CD8-positive, alpha-beta memory T cell (primary cell): ENCODE measurements around the gene FAM210B. TPM values are rescaled to one million over a fixed set of nuclear protein-coding genes. Genes with fewer than 3 reads are reported as not detected.

Source experiments
- CTCF ChIA-PET: fragments of 350-600 bp; sonication (Branson Sonifier 250); formaldehyde crosslinking; loops from one replicate; lab custom pipeline; 2021; ENCODE audit warnings: antibody characterized with exemption; lab: Charles Lee
- POLR2A ChIA-PET: fragments of 350-600 bp; sonication (Branson Sonifier 250); formaldehyde crosslinking; loops from one replicate; lab custom pipeline; 2021; ENCODE audit warnings: antibody characterized with exemption; lab: Charles Lee
- DNase-seq, 5 donors: peaks; one replicate each; pipeline versions ENCODE4 v3.0.0 to v3.0.0-alpha.2; 2020 to 2022; ENCODE audit warnings: mixed read lengths in 1 of 5
- H3K27ac ChIP-seq: one replicate; pipeline ENCODE4 v1.7.0; 2013; ENCODE audit warnings: low read depth, mild to moderate bottlenecking, low read length, moderate library complexity
- H3K27me3 ChIP-seq: 2 replicates; pipeline ENCODE4 v1.7.0; 2013; ENCODE audit warnings: low read length, mild to moderate bottlenecking; ENCODE audit not compliant: insufficient read depth, poor library complexity, severe bottlenecking
- H3K36me3 ChIP-seq: 2 replicates; pipeline ENCODE4 v1.7.0; 2013; ENCODE audit warnings: mild to moderate bottlenecking, low read length, moderate library complexity; ENCODE audit not compliant: insufficient read depth
- H3K4me1 ChIP-seq: 2 replicates; pipeline ENCODE4 v1.7.0; 2013; ENCODE audit warnings: mild to moderate bottlenecking, low read length, moderate library complexity; ENCODE audit not compliant: insufficient read depth
- H3K4me3 ChIP-seq: 2 replicates; pipeline ENCODE4 v1.7.0; 2013; ENCODE audit warnings: mild to moderate bottlenecking, low read length
- H3K9me3 ChIP-seq: 2 replicates; pipeline ENCODE4 v1.7.0; 2013; ENCODE audit warnings: mild to moderate bottlenecking, low read length
- H3K27ac Mint-ChIP-seq, 8 donors: one replicate each; pipeline ENCODE4 v1.8.0; 2020 to 2021; ENCODE audit warnings: mixed read lengths in 8 of 8, mild to moderate bottlenecking in 6 of 8, inconsistent platforms in 3 of 8, moderate library complexity in 3 of 8
- H3K27me3 Mint-ChIP-seq, 2 donors: one replicate each; pipeline ENCODE4 v1.8.0; 2020 to 2021; ENCODE audit warnings: mixed read lengths in 2 of 2, mild to moderate bottlenecking in 1 of 2, moderate library complexity in 1 of 2
- H3K36me3 Mint-ChIP-seq, 3 donors: one replicate each; pipeline ENCODE4 v1.8.0; 2020 to 2021; ENCODE audit warnings: mixed read lengths in 3 of 3, inconsistent platforms in 1 of 3, mild to moderate bottlenecking in 1 of 3
- H3K4me1 Mint-ChIP-seq, 3 donors: one replicate each; pipeline ENCODE4 v1.8.0; 2020 to 2021; ENCODE audit warnings: mixed read lengths in 3 of 3, inconsistent platforms in 1 of 3, mild to moderate bottlenecking in 1 of 3
- H3K4me3 Mint-ChIP-seq, 7 donors: one replicate each; pipeline ENCODE4 v1.8.0; 2020 to 2021; ENCODE audit warnings: mixed read lengths in 7 of 7, mild to moderate bottlenecking in 6 of 7, moderate library complexity in 4 of 7, inconsistent platforms in 2 of 7
- H3K9me3 Mint-ChIP-seq, 5 donors: one replicate each; pipeline ENCODE4 v1.8.0; 2020 to 2022; ENCODE audit warnings: mixed read lengths in 5 of 5, mild to moderate bottlenecking in 3 of 5, moderate library complexity in 2 of 5, inconsistent platforms in 1 of 5
- polyA plus RNA-seq: library from polyadenylated mRNA; unstranded; fragments of 300-500 nt; fragmentation: Illumina TruSeq; gene quantifications from one replicate; pipeline ENCODE4 v1.2.3, GENCODE V29; 2021
- total RNA-seq, 2 experiments: library from RNA; stranded (reverse); gene quantifications; one replicate each; pipeline ENCODE4 v1.2.3, GENCODE V29; 2021

FAM210B gene, protein sequence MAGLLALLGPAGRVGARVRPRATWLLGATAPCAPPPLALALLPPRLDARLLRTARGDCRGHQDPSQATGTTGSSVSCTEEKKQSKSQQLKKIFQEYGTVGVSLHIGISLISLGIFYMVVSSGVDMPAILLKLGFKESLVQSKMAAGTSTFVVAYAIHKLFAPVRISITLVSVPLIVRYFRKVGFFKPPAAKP
- total RNA-seq, result 1 to 10 TPM; 6.3 to 6.7 TPM
- 31.8 TPM for polyA plus RNA-seq

DNA sequence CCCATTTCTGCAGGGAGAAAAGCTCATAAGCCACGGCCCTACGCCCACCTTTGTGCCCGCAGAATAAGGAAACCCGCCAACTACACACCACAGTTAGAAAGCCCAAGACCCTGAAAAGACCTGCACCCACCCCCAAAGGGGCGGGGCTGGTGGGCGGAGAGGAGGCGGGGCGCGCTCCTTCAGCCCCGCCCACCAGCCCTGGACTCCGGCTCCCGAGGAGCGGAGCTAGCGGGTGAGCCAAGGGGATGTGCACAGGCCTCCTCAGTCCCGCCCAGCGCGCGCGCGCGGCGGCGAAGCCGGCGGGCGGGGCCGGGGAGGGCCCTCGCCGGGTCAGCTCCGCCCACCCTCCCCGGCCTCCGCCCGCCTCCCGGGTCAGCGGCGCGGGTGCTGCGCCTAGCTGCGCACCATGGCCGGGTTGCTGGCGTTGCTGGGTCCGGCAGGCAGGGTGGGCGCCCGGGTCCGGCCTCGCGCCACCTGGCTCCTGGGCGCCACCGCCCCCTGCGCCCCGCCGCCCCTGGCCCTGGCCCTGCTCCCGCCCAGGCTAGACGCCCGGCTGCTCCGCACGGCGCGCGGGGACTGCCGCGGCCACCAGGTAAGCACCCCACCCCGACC is at the start of gene FAM210B:
Gene FAM210B (plus strand): TSS at position 375 of the 612 bp plus-strand sequence. CDS start 32 bp downstream, at position 407.
- H3K4me1 Mint-ChIP-seq, result peaks cover 18 to 30% (median 23%) of the 10 kb centered on the region in 3 donors
- H3K36me3 Mint-ChIP-seq, result peaks cover 0 to 9% (median 3%) of the 10 kb centered on the region in 3 donors
- Histone ChIP-seq H3K27me3 (no peaks in the 10 kb centered on the region), H3K4me1 (peaks cover 14% of the 10 kb centered on the region), H3K27ac (peak within 1 kb of the TSS; percentile 72), H3K36me3 (no peaks in the 10 kb centered on the region), H3K9me3 (no peaks in the 10 kb centered on the region), H3K4me3 (peak within 1 kb of the TSS; percentile 77)
- no peaks in the 10 kb centered on the region for H3K9me3 Mint-ChIP-seq
- CTCF ChIA-PET, result interaction anchor here (0.9 kb wide), 1 partner anchor 18 kb away, joined by 3 read pairs; no protein-coding TSS in a partner anchor
- DNase-seq, result peak; percentile 75 to 87 (median 79)
- POLR2A ChIA-PET, result interaction anchor here (1.0 to 2.8 kb wide), 3 partner anchors 33 to 36 kb away, joined by 4 to 14 read pairs (median 5); partner anchors contain the start of genes AURKA and CSTF1
- peak within 1 kb of the TSS in 7 of 8 donors; percentile 60 to 90 (median 80) for H3K27ac Mint-ChIP-seq
- peak within 1 kb of the TSS; percentile 86 to 91 (median 88) for H3K4me3 Mint-ChIP-seq
- H3K27me3 Mint-ChIP-seq, result peaks cover 0 to 2% of the 10 kb centered on the region in 2 donors

DNA sequence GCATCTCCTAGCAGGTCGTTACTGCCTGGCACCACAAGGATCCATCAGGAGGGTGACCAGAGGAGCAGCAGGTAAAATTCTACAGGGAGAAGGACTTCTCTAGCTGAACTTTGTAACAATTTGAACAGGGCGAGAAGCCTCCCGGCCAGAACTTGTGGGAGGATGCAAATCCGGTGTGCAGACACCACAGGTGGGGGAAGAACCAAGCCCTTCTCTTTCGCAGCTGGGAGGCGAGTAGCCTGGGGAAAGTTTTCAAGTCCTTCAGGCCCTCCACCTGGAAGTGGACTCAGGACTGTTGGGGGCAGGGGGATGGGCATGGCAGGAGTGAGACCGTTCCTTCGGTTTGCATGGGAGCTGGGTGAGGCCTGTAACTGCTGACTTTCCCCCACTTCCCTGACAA is 42.7 kb upstream of the FAM210B start:
- Histone ChIP-seq H3K4me1 (no peaks in the 10 kb centered on the region), H3K27me3 (no peaks in the 10 kb centered on the region), H3K4me3 (no peak overlapping the region), H3K9me3 (no peaks in the 10 kb centered on the region), H3K27ac (no peak overlapping the region), H3K36me3 (no peaks in the 10 kb centered on the region)
- no peak overlapping the region for H3K27ac Mint-ChIP-seq
- no peaks in the 10 kb centered on the region for H3K4me1 Mint-ChIP-seq
- H3K36me3 Mint-ChIP-seq, result no peaks in the 10 kb centered on the region
- H3K27me3 Mint-ChIP-seq, result peaks cover 17 to 43% of the 10 kb centered on the region in 2 donors
- POLR2A ChIA-PET, result no interaction called here
- peaks cover 0 to 6% (median 2%) of the 10 kb centered on the region in 5 donors for H3K9me3 Mint-ChIP-seq
- DNase-seq, result no peak
- CTCF ChIA-PET, result no interaction called here
- no peak overlapping the region for H3K4me3 Mint-ChIP-seq

DNA sequence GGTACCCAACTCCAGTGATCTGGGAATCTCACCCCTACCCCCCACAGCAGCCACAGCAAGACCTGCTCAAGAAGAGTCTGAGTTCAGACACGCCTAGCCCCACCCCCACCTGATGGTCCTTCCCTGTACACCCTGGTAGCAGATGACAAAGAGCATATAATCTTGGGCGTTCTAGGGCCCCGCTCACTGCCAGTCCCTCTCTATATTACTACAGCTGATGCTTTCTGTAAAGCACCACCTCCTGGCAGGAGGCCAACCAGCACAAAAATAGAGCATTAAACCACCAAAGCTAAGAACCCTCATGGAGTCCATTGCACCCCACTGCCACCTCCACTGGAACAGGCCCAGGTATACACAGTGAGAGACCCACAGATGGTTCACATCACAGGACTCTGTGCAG is 42.3 kb upstream of the FAM210B start:
- no peaks in the 10 kb centered on the region for H3K36me3 ChIP-seq
- ChIA-PET POLR2A (no interaction called here), CTCF (no interaction called here)
- no peak overlapping the region for H3K4me3 ChIP-seq
- peaks cover 17 to 41% of the 10 kb centered on the region in 2 donors for H3K27me3 Mint-ChIP-seq
- no peaks in the 10 kb centered on the region for H3K9me3 ChIP-seq
- no peaks in the 10 kb centered on the region for H3K36me3 Mint-ChIP-seq
- H3K27ac ChIP-seq, result no peak overlapping the region
- no peak overlapping the region for H3K4me3 Mint-ChIP-seq
- no peak overlapping the region for H3K27ac Mint-ChIP-seq
- H3K27me3 ChIP-seq, result no peaks in the 10 kb centered on the region
- no peak for DNase-seq
- peaks cover 0 to 6% (median 2%) of the 10 kb centered on the region in 5 donors for H3K9me3 Mint-ChIP-seq
- H3K4me1 ChIP-seq, result no peaks in the 10 kb centered on the region
- no peaks in the 10 kb centered on the region for H3K4me1 Mint-ChIP-seq

DNA sequence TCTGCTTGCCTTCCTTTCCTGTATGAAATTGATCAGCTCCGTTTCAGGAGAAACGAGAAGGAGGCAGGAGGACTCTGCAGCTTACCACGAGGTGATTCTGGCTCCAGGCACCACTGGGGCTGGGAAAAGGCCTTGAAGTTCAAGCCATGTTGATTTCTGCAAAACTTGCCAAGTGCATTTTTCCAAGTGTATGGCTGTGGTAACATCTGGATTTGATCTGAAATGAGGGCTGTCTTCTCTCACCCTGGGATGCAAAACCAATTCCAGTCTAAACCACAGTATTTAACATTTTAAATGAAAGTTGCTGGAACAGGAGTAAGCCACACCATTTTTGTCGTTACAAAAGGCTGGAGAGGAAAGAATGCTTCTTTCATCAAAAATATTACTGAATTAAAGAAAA is 36.1 kb upstream of the FAM210B start:
- DNase-seq, result no peak
- no peak overlapping the region for H3K4me3 Mint-ChIP-seq
- POLR2A ChIA-PET, result no interaction called here
- Histone ChIP-seq H3K4me3 (no peak overlapping the region), H3K9me3 (no peaks in the 10 kb centered on the region), H3K4me1 (no peaks in the 10 kb centered on the region), H3K27me3 (no peaks in the 10 kb centered on the region), H3K27ac (no peak overlapping the region), H3K36me3 (no peaks in the 10 kb centered on the region)
- H3K9me3 Mint-ChIP-seq, result no peaks in the 10 kb centered on the region
- CTCF ChIA-PET, result no interaction called here
- H3K27ac Mint-ChIP-seq, result no peak overlapping the region
- no peaks in the 10 kb centered on the region for H3K36me3 Mint-ChIP-seq
- peaks cover 8 to 60% of the 10 kb centered on the region in 2 donors for H3K27me3 Mint-ChIP-seq
- H3K4me1 Mint-ChIP-seq, result no peaks in the 10 kb centered on the region

DNA sequence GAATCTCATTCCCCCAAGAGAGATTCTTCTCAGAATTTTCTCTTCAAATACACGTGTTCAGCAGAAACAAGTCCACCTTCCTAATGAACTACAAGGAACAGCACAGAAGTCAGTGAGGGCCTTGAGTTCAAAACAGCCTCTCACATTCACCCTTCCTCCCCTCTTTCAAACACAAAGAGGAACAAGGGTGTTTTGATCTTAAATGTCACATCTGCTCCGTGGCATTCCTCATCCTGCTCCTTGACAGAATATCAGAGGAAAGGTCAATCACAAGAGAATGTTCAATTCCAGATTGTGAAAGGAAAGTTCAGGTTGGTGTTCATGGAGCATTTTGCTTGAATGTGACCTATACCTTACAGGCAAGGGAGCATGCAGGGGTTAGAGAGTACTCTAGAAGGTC is 35.6 kb upstream of the FAM210B start:
- Mint-ChIP-seq H3K4me3 (no peak overlapping the region), H3K27ac (no peak overlapping the region), H3K27me3 (peaks cover 8 to 56% of the 10 kb centered on the region in 2 donors), H3K36me3 (no peaks in the 10 kb centered on the region), H3K4me1 (no peaks in the 10 kb centered on the region), H3K9me3 (no peaks in the 10 kb centered on the region)
- H3K9me3 ChIP-seq, result no peaks in the 10 kb centered on the region
- CTCF ChIA-PET, result no interaction called here
- H3K36me3 ChIP-seq, result no peaks in the 10 kb centered on the region
- no peaks in the 10 kb centered on the region for H3K4me1 ChIP-seq
- no peak for DNase-seq
- POLR2A ChIA-PET, result no interaction called here
- H3K27me3 ChIP-seq, result no peaks in the 10 kb centered on the region
- no peak overlapping the region for H3K27ac ChIP-seq
- no peak overlapping the region for H3K4me3 ChIP-seq

DNA sequence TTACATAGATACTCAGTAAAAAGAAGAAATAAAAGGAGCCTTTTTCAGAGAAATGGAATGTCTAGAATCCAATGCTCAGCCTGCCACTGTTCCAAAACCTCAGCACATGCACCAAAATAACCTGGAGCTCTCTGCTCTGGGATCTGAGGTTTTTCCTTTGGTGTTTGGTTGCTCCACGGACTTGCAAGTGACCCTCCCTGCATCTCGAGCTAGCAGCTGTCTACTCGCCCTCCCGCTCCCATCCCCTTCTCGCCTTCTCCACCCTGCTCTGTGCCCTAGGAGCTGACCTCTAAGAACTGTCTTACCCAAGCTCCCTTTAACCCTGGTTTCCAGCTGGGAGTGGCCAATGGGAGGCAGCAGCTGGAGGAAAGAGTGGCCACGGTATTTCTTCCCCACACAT is 35.1 kb upstream of the FAM210B start:
- no peaks in the 10 kb centered on the region for H3K27me3 ChIP-seq
- H3K4me3 ChIP-seq, result no peak overlapping the region
- POLR2A ChIA-PET, result no interaction called here
- no peak overlapping the region for H3K27ac ChIP-seq
- Mint-ChIP-seq H3K4me3 (no peak overlapping the region), H3K9me3 (no peaks in the 10 kb centered on the region), H3K27ac (no peak overlapping the region), H3K36me3 (no peaks in the 10 kb centered on the region), H3K27me3 (peaks cover 8 to 56% of the 10 kb centered on the region in 2 donors), H3K4me1 (no peaks in the 10 kb centered on the region)
- no peaks in the 10 kb centered on the region for H3K36me3 ChIP-seq
- no peaks in the 10 kb centered on the region for H3K9me3 ChIP-seq
- CTCF ChIA-PET, result no interaction called here
- no peaks in the 10 kb centered on the region for H3K4me1 ChIP-seq
- DNase-seq, result no peak

DNA sequence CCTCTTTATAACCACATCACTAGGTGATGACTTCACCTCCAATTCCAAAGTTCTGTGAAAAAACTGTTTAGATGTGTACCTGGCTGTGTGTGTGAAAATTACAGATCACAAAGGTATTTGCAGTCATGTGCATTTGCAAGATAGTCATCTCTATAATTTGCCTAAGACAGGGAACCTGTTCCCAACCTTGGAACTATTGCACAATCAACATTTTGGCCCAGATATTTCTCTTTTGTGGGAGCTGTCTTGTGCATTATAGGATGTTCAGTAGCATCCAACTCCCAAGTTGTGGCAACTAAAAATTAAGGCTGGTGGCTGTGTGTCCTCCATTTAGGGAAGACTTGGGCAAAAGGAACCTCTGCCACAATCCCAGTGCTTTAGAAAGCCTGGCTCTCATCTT is 34.0 kb upstream of the FAM210B start:
- Mint-ChIP-seq H3K9me3 (no peaks in the 10 kb centered on the region), H3K27me3 (peaks cover 10 to 54% of the 10 kb centered on the region in 2 donors), H3K4me3 (no peak overlapping the region), H3K27ac (peak overlapping the region in 1 of 8 donors; percentile 15), H3K4me1 (no peaks in the 10 kb centered on the region), H3K36me3 (no peaks in the 10 kb centered on the region)
- no peaks in the 10 kb centered on the region for H3K4me1 ChIP-seq
- no peak overlapping the region for H3K4me3 ChIP-seq
- POLR2A ChIA-PET, result no interaction called here
- CTCF ChIA-PET, result no interaction called here
- no peaks in the 10 kb centered on the region for H3K9me3 ChIP-seq
- no peak overlapping the region for H3K27ac ChIP-seq
- no peak for DNase-seq
- no peaks in the 10 kb centered on the region for H3K27me3 ChIP-seq
- H3K36me3 ChIP-seq, result no peaks in the 10 kb centered on the region

DNA sequence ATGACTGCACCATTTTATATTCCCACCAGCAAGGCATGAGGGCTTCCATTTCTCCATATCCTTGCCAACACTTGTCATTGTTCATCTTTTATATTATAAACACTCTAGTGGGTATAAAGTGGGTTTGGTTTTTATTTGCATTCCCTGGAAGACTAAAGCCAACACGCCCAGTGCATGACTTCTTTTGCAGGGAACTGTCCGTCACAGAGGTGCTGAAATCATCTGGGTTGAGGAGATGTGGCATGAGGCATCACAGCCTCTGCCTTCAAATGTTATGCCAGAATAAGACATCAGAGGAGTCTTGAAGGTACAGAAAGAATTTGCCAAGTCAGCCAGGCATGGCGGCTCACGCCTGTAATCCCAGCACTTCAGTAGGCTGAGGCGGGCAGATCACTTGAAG is 29.9 kb upstream of the FAM210B start:
- ChIA-PET CTCF (no interaction called here), POLR2A (no interaction called here)
- no peaks in the 10 kb centered on the region for H3K36me3 ChIP-seq

More for the DNA sequence above, 29.9 kb upstream of the FAM210B start:
- Mint-ChIP-seq H3K4me3 (no peak overlapping the region), H3K36me3 (peaks cover 0 to 1% (median 0%) of the 10 kb centered on the region in 3 donors), H3K4me1 (no peaks in the 10 kb centered on the region), H3K9me3 (peaks cover 0 to 2% (median 0%) of the 10 kb centered on the region in 5 donors), H3K27me3 (peaks cover 10 to 43% of the 10 kb centered on the region in 2 donors), H3K27ac (no peak overlapping the region)
- no peak overlapping the region for H3K27ac ChIP-seq
- H3K27me3 ChIP-seq, result no peaks in the 10 kb centered on the region
- H3K4me1 ChIP-seq, result no peaks in the 10 kb centered on the region
- DNase-seq, result no peak
- no peaks in the 10 kb centered on the region for H3K9me3 ChIP-seq
- no peak overlapping the region for H3K4me3 ChIP-seq
